Measurements from ENCODE around the gene HYAL3.

GRCh38 chr3:50331364-50331907 lies 32.2 kb upstream of the HYAL3 start:
- TF ChIP-seq POLR2AphosphoS5 (IDR thresholded peaks at IDR 0.05) (no peak), CTCF (IDR thresholded peaks at IDR 0.05) (no peak), POLR2A (IDR thresholded peaks at IDR 0.05) (no peak), EP300 (IDR thresholded peaks at IDR 0.05) (no peak)

All from upper lobe of left lung (tissue), 4 donors.